Esophagus squamous epithelium (tissue), 4 donors: ENCODE results near the gene TBC1D20.

Experiments used
- CTCF ChIP-seq, 6 experiments: fragments of 450-650 bp in 4 of 6; fragments of 200-600 bp in 2 of 6; sonication (generic) in 2 of 6; IDR thresholded peaks; one replicate each; pipeline ENCODE4 v1.5.1; 2016 to 2019; ENCODE audit warnings: antibody characterized with exemption in 6 of 6, mild to moderate bottlenecking in 4 of 6, moderate library complexity in 4 of 6
- POLR2A ChIP-seq, 4 donors: fragments of 450-650 bp; IDR thresholded peaks; one replicate each; pipeline ENCODE4 v1.6.1; 2017; ENCODE audit warnings: antibody characterized with exemption in 4 of 4, mild to moderate bottlenecking in 4 of 4, moderate library complexity in 3 of 4

- TF ChIP-seq POLR2A (IDR thresholded peaks at IDR 0.05) (no peak), CTCF (IDR thresholded peaks at IDR 0.05) (no peak)
Measured at GRCh38 chr20:454951-455350, 7.4 kb downstream of the TBC1D20 start.
